ENCODE data around the gene RAB10.

- TF ChIP-seq POLR2A (IDR thresholded peaks at IDR 0.05) (no peak), CTCF (IDR thresholded peaks at IDR 0.05) (no peak)
Observed at GRCh38 chr2:26011609-26011989, 22.3 kb upstream of the RAB10 start.
